Fibroblast of pulmonary artery (primary cell): ENCODE measurements around the gene POLR3B.

Source experiments
- DNase-seq: peaks from one replicate; pipeline ENCODE4 v3.0.0-alpha.2; 2010; ENCODE audit warnings: low read depth
- H3K4me3 ChIP-seq: replicated peaks from 2 replicates; pipeline ENCODE4 v1.5.1; 2011; ENCODE audit warnings: low read depth, mild to moderate bottlenecking, control low read depth, low read length, moderate library complexity
- CTCF ChIP-seq: IDR thresholded peaks from 2 replicates; pipeline ENCODE4 v1.5.1; 2011; ENCODE audit warnings: mild to moderate bottlenecking, control low read depth, low read length, inconsistent platforms; ENCODE audit errors: missing control alignments

Gene POLR3B

GRCh38 chr12:106521901-106522300 is 164.4 kb downstream of the POLR3B start:
- no peak for DNase-seq
- H3K4me3 ChIP-seq = no peak overlapping the region
- no peak for TF ChIP-seq CTCF

GRCh38 chr12:106522708-106523107 is 165.2 kb downstream of the POLR3B start:
- TF ChIP-seq CTCF = no peak
- DNase-seq = no peak
- H3K4me3 ChIP-seq = no peak overlapping the region

- TF ChIP-seq CTCF = no peak
- peak; percentile 64 for DNase-seq
These were observed 169.8 kb downstream of the POLR3B start for GRCh38 chr12:106527356-106527755.

GRCh38 chr12:106541201-106541600 is 183.7 kb downstream of the POLR3B start:
- DNase-seq = no peak
- no peak overlapping the region for H3K4me3 ChIP-seq
- no peak for TF ChIP-seq CTCF

More at GRCh38 chr12:106527356-106527755, 169.8 kb downstream of the POLR3B start:
- H3K4me3 ChIP-seq = no peak overlapping the region

GRCh38 chr12:106551410-106551809 is 193.9 kb downstream of the POLR3B start:
- TF ChIP-seq CTCF = no peak
- no peak overlapping the region for H3K4me3 ChIP-seq
- DNase-seq = no peak

- TF ChIP-seq CTCF = no peak
- DNase-seq = no peak
- no peak overlapping the region for H3K4me3 ChIP-seq
These were observed 194.7 kb downstream of the POLR3B start for GRCh38 chr12:106552228-106552627.
